SHP77 (cell line): ENCODE results near the gene DNM3.
A peak's percentile ranks its signal among the peaks of the same experiment; 100 is the strongest.

Experiments
- DNase-seq, 2 experiments: peaks; one replicate each; lab custom pipeline; 2025; lab: John Stamatoyannopoulos, UW

The DNM3 gene

GRCh38 chr1:172177849-172178248 lies 336.6 kb downstream of the DNM3 start:
- DNase-seq: no peak

GRCh38 chr1:172178886-172179285 lies 337.6 kb downstream of the DNM3 start:
- no peak for DNase-seq

DNA sequence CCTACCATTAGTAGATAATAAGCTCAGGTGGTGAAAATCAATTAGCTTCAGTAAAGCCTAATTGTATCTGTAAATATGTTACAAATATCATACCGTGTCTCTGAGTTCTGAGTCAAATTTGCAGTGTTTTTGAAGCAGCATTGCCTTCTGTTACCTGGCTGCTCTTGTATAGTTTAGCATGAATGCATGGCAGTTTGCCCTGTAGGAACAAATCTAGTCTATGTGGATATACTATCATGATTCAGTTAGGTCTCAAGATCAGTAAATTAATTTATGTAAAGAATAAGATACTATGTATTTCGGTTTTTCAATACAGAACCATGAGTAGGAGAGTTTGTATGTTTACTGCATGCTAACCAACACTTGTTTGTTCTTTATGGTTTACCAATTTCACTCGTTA lies 338.6 kb downstream of the DNM3 start:
- no peak for DNase-seq

- peak; percentile 7 to 11 for DNase-seq
Measured at GRCh38 chr1:172180501-172181285, 339.4 kb downstream of the DNM3 start.

- no peak for DNase-seq
Measured at GRCh38 chr1:172184506-172185191, 343.4 kb downstream of the DNM3 start.

GRCh38 chr1:172185211-172185610 lies 343.9 kb downstream of the DNM3 start:
- DNase-seq: no peak

DNA sequence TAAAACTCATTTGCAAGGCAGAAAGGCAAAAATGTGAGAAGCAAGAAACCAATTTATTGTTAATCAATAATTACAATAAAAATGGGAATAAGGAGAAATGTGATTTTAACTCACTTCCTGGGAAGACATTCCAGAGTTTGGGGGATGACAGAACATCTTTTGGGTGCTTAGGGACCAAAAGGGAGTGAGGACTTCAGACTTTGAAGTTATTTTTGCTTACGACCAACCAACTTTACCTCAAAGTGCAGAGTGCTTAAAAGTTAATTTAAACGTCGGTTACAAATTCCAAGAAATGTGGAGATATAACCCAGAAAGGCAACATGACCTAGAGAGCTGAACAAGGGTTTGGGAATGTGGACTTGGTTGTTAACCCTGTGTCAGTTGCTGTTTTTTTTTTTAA lies 344.7 kb downstream of the DNM3 start:
- DNase-seq: no peak

DNA sequence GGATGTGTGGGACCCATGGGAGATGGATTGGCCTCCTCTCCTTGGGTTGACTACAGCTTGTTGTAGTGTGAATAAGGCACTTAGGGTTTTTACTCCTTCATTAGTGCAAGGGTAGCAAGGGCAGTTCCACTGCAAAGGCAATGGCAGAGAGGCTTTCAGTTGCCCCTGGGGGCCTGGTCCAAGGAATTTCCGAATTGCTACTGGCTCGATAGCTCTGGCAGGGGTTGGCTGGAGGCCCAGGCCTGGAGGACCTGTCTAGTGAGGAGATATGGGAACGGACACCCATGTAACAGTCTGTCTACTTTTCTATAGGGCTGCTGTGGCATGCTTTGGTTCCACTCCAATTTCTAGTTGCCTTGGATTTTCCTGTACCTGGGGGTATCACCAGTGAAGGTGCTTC lies 360.3 kb downstream of the DNM3 start:
- no peak for DNase-seq

- no peak for DNase-seq
Measured at GRCh38 chr1:172203135-172203823, 362.0 kb downstream of the DNM3 start.

GRCh38 chr1:172203902-172204301 lies 362.6 kb downstream of the DNM3 start:
- no peak for DNase-seq

- DNase-seq: no peak
Measured at GRCh38 chr1:172206256-172206655, 365.0 kb downstream of the DNM3 start.

GRCh38 chr1:172208635-172209034 lies 367.3 kb downstream of the DNM3 start:
- no peak for DNase-seq

- DNase-seq: no peak
Measured at GRCh38 chr1:172211221-172211620, 369.9 kb downstream of the DNM3 start.

GRCh38 chr1:172212124-172212523 lies 370.8 kb downstream of the DNM3 start:
- DNase-seq: no peak

DNA sequence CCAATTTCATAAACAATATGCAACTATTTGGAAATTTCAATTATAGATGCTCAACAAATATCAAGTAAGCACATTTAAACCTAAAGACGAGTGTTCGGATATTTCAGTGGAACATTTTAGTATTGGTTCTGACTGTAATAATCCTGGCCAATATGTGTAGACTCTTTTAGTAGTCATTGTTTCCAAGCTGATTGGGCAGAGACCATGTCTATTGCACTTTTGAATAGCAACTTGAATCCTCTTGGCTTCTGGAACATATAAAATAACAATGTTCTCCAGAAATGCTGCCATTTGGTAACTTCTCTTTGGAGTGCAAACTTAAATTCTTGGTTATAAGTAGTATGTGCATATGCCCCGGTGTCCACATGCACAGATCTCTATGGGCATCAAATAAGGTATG lies 373.7 kb downstream of the DNM3 start:
- no peak for DNase-seq

DNA sequence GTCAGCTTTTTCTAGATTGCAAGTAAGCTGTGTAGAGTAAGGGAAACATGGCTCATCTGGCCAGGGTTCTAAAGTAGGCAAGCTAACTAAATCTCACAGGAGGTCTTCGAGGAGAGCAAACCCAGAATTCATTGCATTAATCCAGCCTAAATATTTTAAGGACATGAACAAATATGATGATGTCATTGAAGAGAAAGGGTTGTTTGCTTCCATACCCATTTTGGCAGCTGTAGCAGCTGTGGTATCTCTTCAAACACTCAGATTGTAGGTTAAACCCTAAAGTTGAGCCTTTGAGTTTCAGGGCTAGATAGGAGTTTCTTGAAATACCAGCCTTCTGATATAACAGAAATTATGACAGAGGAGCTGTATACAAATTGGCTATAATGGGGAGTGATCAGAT lies 378.7 kb downstream of the DNM3 start:
- DNase-seq: peak; percentile 83 to 91

- DNase-seq: peak in 1 of 2 experiments; percentile 40
Measured at GRCh38 chr1:172220376-172220775, 379.1 kb downstream of the DNM3 start.

GRCh38 chr1:172221436-172221835 lies 380.1 kb downstream of the DNM3 start:
- DNase-seq: no peak

- no peak for DNase-seq
Measured at GRCh38 chr1:172224871-172225270, 383.6 kb downstream of the DNM3 start.

GRCh38 chr1:172229942-172230341 lies 388.6 kb downstream of the DNM3 start:
- DNase-seq: no peak

DNA sequence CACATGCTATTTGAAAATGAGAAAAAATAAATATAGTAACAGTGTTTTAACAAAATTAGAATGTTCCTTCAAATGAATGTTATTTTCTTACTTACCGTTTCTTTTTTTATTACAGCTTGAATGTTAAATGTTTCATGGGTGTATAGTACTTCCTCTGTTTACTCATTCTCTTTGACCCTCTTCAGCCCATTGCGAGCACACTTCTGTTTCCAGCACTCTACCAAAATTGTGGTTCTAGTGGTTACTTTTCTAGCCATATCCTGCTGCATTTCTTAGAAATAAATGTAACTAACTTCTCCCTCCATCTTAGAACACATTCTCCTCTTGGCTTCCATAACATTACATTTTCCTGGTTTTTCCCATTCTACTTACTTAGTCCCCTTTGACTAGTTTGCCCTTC lies 389.2 kb downstream of the DNM3 start:
- no peak for DNase-seq

GRCh38 chr1:172236958-172237357 lies 395.7 kb downstream of the DNM3 start:
- DNase-seq: no peak

DNA sequence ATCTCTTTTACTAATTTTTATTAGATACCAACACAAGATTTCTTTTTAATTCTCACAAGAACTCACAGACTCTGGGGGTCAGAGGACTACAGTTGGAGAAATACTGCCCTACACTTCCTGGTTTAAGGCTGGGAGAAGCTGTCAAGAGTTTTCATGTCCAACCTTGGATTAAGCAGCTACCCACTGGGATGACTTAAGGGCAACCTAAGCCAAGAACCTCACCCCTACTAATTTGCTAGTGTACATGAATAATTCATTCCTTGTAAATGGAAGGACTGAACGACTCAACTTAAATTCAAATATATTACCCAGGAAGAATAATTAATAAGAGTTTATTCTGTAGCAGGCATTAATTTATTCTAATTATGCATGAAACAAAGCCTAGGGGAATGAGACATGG lies 396.9 kb downstream of the DNM3 start:
- no peak for DNase-seq
